ENCODE data around the gene TMEM156. TPM values are rescaled to one million over a fixed set of nuclear protein-coding genes. Genes with fewer than 3 reads are reported as not detected.
"Not testable (repeated sequence)": the region's sequence is repeated elsewhere in the genome, so short reads cannot be mapped to it uniquely, and the experiment has no call there.

TMEM156 gene
- total RNA-seq, 3 donors from 2014 or later (not counting 1 experiment from before 2014, with no cell fraction given), result 13.8 to 22.3 (median 16.8) TPM

DNA sequence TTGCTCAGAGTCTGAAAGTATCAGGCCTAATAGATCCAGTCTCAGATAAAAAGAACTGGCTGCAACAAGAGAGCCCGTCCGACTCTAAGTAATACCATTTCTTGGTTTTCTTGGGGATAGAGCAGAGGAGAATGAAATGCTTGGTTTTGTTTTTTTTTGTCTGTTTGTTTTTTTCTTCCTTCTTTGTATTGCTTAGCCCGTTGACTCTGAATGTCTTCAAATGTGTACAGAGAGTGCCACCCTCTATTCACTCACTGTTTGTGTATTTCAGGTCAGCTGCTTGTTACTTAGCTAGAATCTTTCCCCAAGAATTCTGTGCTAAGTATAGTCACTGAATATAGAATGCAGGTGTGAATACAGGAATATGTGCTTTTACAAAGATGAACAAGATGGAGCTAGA, 5.7 kb upstream of the TMEM156 start:
- ATAC-seq, result no peak
- H3K9me3 ChIP-seq (ENCODE audit: control insufficient read depth, insufficient read depth, low read length), result no peaks in the 10 kb centered on the region
- intact Hi-C loops (cut with micrococcal nuclease), result no loop called here
- WGBS (ENCODE audit: insufficient coverage), result 100% methylated on average over 2 of the region's 3 CpGs
- TF ChIP-seq CTCF (IDR thresholded peaks at IDR 0.05), result no peak
- no peak for DNase-seq
- no peaks in the 10 kb centered on the region for H3K36me3 ChIP-seq (ENCODE audit: control insufficient read depth, insufficient read depth, low read length)
- H3K4me3 ChIP-seq (ENCODE audit: low read length), result no peak overlapping the region
- peaks cover 5% of the 10 kb centered on the region for H3K4me1 ChIP-seq (ENCODE audit: control insufficient read depth, insufficient read depth, low read length)
- H3K27me3 Mint-ChIP-seq (ENCODE audit: low read depth in 2 of 2), result no peaks in the 10 kb centered on the region
- peaks cover 0 to 2% of the 10 kb centered on the region in 2 donors for H3K4me1 Mint-ChIP-seq
- no peak overlapping the region for H3K27ac ChIP-seq (ENCODE audit: low read length)
- H3K27ac Mint-ChIP-seq, result no peak overlapping the region
- no peaks in the 10 kb centered on the region for H3K27me3 ChIP-seq (ENCODE audit: control insufficient read depth, insufficient read depth, low read length)
- H3K36me3 Mint-ChIP-seq, result no peaks in the 10 kb centered on the region
- H3K9me3 Mint-ChIP-seq, result no peaks in the 10 kb centered on the region
- no peak overlapping the region for H3K4me3 Mint-ChIP-seq

DNA sequence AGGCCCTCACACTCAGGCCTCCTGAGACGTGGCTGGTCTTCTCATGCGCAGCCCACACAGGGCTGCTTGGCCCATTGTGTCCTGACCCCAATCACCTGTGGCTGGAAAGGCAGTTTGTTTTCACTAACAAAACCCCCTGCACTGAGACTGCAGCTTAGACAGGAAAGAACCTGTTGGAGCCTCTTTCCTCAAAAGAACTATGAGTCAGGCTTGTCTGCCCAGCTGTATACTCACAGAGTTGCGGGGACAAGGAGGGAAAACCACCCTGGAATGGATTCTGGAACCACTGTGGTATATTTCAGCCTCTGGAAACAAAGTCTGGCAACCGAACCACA, 5.2 kb upstream of the TMEM156 start:
- no peak overlapping the region for H3K27ac Mint-ChIP-seq
- H3K4me1 Mint-ChIP-seq, result peaks cover 1 to 7% of the 10 kb centered on the region in 2 donors
- ATAC-seq, result no peak
- no peaks in the 10 kb centered on the region for H3K9me3 Mint-ChIP-seq
- H3K4me1 ChIP-seq (ENCODE audit: control insufficient read depth, insufficient read depth, low read length), result peaks cover 9% of the 10 kb centered on the region
- H3K4me3 Mint-ChIP-seq, result no peak overlapping the region
- H3K4me3 ChIP-seq (ENCODE audit: low read length), result no peak overlapping the region
- H3K27me3 ChIP-seq (ENCODE audit: control insufficient read depth, insufficient read depth, low read length), result no peaks in the 10 kb centered on the region
- no peaks in the 10 kb centered on the region for H3K36me3 Mint-ChIP-seq
- no peak for TF ChIP-seq CTCF (IDR thresholded peaks at IDR 0.05)
- DNase-seq, result no peak
- intact Hi-C loops (cut with micrococcal nuclease), result no loop called here
- no peaks in the 10 kb centered on the region for H3K27me3 Mint-ChIP-seq (ENCODE audit: low read depth in 2 of 2)
- no peaks in the 10 kb centered on the region for H3K9me3 ChIP-seq (ENCODE audit: control insufficient read depth, insufficient read depth, low read length)
- WGBS (ENCODE audit: insufficient coverage), result 85% methylated on average over 4 of the region's 4 CpGs
- H3K27ac ChIP-seq (ENCODE audit: low read length), result no peak overlapping the region
- no peaks in the 10 kb centered on the region for H3K36me3 ChIP-seq (ENCODE audit: control insufficient read depth, insufficient read depth, low read length)

DNA sequence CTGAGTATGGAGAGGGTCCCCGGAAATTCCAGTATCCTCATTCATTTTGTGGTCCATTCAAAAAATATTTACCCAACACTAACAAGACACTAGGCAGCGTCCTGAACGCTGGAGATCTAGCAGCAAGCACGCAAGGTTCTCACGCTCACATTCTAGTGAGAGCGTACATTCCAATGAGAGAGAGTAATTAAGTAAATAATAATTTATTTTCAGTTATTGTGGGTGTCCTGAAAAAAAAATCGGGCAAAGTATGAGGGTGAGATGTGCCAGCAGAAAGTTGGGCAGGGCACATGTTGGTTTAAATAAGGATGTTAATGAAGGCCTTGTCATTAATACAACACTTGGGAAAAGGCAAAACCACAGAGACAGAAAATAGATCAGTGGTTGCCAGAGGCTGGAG, 4.0 kb upstream of the TMEM156 start:
- TF ChIP-seq CTCF (IDR thresholded peaks at IDR 0.05), result no peak
- Histone ChIP-seq H3K27ac (ENCODE audit: low read length) (no peak overlapping the region), H3K4me3 (ENCODE audit: low read length) (no peak overlapping the region), H3K4me1 (ENCODE audit: control insufficient read depth, insufficient read depth, low read length) (peaks cover 16% of the 10 kb centered on the region), H3K9me3 (ENCODE audit: control insufficient read depth, insufficient read depth, low read length) (no peaks in the 10 kb centered on the region), H3K36me3 (ENCODE audit: control insufficient read depth, insufficient read depth, low read length) (no peaks in the 10 kb centered on the region), H3K27me3 (ENCODE audit: control insufficient read depth, insufficient read depth, low read length) (no peaks in the 10 kb centered on the region)
- 93% methylated on average over 7 of the region's 7 CpGs for WGBS (ENCODE audit: insufficient coverage)
- intact Hi-C loops (cut with micrococcal nuclease), result no loop called here
- H3K4me1 Mint-ChIP-seq, result peaks cover 7 to 11% of the 10 kb centered on the region in 2 donors
- H3K4me3 Mint-ChIP-seq, result no peak overlapping the region
- no peaks in the 10 kb centered on the region for H3K36me3 Mint-ChIP-seq
- no peak overlapping the region for H3K27ac Mint-ChIP-seq
- H3K27me3 Mint-ChIP-seq (ENCODE audit: low read depth in 2 of 2), result no peaks in the 10 kb centered on the region
- ATAC-seq (no peak), DNase-seq (no peak)
- H3K9me3 Mint-ChIP-seq, result no peaks in the 10 kb centered on the region

DNA sequence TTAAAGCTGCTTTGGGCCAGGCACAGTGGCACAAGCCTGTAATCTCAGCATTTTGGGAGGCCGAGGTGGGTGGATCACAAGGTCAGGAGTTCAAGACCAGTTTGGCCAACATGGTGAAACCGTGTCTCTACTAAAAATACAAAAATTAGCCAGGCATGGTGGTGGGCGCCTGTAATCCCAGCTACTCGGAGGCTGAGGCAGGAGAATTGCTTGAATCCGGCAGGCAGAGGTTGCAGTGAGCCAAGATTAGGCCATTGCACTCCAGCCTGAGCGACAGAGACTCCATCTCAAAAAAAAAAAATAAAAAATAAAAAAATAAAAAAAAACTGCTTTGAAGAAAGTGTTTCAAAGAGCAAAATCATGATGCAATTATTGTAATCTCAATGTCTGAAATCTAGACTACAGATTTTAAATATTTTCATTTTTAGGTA, 604 bp downstream of the TMEM156 start:
- peaks cover 26 to 32% of the 10 kb centered on the region in 2 donors for H3K4me1 Mint-ChIP-seq
- whole genome bisulfite sequencing (ENCODE audit: insufficient coverage), result 45% methylated on average over 5 of the region's 6 CpGs

More for the DNA sequence above, 604 bp downstream of the TMEM156 start:
- H3K36me3 Mint-ChIP-seq; H3K9me3 ChIP-seq (ENCODE audit: control insufficient read depth, insufficient read depth, low read length); ATAC-seq; H3K9me3 Mint-ChIP-seq; DNase-seq; H3K27me3 ChIP-seq (ENCODE audit: control insufficient read depth, insufficient read depth, low read length); H3K27me3 Mint-ChIP-seq (ENCODE audit: low read depth in 2 of 2); H3K36me3 ChIP-seq (ENCODE audit: control insufficient read depth, insufficient read depth, low read length): not testable (repeated sequence)
- Mint-ChIP-seq H3K27ac (peak overlapping the region; percentile 87 to 90), H3K4me3 (peak overlapping the region; percentile 88)
- Histone ChIP-seq H3K27ac (ENCODE audit: low read length) (peak overlapping the region; percentile 64), H3K4me1 (ENCODE audit: control insufficient read depth, insufficient read depth, low read length) (peaks cover 29% of the 10 kb centered on the region), H3K4me3 (ENCODE audit: low read length) (peak overlapping the region; percentile 67)
- intact Hi-C loops (cut with micrococcal nuclease), result loop anchor here (1.0 kb wide), 1 partner anchor 13 kb away; no protein-coding TSS in a partner anchor

Measured in natural killer cell (primary cell).